ENCODE results near the gene ANXA1. TPM values are rescaled to one million over a fixed set of nuclear protein-coding genes. Genes with fewer than 3 reads are reported as not detected.
A peak's percentile ranks its signal among the peaks of the same experiment; 100 is the strongest.

Gene ANXA1, protein sequence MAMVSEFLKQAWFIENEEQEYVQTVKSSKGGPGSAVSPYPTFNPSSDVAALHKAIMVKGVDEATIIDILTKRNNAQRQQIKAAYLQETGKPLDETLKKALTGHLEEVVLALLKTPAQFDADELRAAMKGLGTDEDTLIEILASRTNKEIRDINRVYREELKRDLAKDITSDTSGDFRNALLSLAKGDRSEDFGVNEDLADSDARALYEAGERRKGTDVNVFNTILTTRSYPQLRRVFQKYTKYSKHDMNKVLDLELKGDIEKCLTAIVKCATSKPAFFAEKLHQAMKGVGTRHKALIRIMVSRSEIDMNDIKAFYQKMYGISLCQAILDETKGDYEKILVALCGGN
- polyA plus RNA-seq (2013, experiment 1 of 2; ENCODE audit: insufficient read length) = 606 TPM
- polyA plus RNA-seq (2013, experiment 2 of 2; ENCODE audit: insufficient read length) = 355 TPM

DNA sequence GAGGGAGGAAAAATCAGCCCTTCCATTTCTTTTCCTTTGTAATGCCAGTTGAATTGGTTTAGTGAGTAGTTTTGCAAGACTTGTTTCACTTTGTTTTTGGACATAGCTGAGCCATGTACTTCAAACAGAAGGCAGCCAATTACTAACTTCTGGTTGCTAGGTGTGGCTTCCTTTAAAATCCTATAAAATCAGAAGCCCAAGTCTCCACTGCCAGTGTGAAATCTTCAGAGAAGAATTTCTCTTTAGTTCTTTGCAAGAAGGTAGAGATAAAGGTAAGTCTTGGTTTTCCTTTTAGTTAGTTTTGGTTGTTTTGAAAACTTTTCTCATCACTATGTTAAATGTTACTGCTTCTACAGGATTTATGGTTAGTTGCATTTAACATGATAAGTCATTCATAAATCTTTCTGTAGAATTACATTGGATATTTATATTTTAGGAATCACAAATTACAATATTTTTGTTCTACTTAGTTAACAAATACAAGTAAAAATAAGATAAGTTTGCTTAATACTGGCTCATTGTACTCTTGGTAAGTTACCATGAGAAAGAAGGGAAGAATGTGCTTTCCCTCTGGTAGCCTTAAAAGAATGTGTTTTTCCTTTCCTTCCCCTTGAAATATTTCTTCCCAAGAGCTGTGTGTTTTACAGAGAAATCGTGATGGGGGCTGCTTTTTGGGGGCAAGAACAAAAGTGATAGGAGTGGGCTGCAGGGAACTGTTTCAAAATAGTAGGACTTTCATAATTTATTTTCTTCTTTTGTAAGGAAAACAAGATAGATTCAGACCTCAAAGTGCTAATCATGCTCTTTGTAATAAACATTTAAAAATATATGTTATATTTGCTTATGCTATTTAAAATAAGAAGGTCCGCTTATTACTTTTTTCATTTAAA is at the start of gene ANXA1:
Gene ANXA1 (plus strand): TSS at position 213 of the 890 bp plus-strand sequence. CDS start 6,671 bp downstream, outside the sequence.
- DNase-seq = peak; percentile 91

DNA sequence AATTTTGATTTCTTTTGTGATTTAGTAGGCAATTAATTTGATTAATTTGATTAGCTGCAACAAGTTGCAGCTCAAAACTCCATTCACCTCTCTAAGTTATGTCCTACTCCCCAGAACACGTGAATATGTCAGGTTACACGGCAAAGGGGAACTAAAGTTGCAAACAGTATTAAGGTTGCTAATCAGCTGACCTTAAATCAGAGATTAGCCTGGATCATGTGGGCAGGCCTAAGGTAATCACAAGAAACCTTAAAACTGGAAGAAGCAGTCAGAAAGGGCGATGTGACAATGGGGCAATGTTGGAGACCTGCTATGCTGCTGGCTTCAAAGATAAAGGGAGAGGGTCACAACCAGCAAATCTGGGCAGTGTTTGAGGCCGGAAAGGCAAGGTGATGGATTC is 47.3 kb upstream of the ANXA1 start:
- no peak for DNase-seq

DNA sequence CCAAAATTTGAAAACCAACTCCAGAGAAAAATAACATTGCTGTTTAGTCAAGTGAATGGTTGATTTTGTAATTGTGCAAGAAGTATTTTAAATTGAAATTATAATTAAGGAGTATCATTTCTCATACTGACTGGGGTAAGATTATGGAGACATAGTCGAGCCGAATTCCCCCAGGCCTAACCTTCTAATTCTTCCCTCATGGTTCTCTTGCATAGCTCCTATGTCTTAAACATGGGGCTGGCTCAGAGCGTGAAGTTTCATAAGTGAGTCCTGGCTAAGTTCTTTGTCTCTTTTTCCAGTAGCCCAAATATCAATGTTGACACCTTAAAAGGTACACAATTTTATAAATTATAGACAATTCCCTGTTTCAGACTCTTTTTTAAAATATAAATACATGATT is 46.7 kb upstream of the ANXA1 start:
- DNase-seq = no peak

DNA sequence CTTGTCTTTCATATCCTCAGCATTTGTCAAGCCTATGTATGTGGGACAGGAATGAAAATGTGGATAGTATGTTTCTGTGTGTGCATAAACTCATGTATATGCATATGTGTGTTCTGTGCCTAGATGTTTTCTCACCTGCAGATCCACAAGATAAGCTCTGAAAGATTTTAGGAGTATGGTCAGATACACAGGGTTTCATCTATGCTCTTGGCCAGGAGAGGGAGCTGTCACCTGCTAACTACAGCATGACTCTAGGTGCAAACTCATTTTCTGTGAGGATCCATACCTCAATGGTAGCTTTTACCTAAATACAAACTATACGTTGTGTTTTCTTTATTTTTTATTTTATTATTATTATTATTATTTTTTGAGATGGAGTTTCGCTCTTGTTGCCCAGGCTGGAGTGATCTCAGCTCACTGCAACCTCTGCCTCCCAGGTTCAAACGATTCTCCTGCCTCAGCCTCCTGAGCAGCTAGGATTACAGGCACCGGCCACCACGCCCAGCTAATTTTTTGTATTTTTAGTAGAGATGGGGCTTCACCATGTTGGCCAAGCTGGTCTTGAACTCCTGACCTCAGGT is 44.1 kb upstream of the ANXA1 start:
- DNase-seq = peak; percentile 53

DNA sequence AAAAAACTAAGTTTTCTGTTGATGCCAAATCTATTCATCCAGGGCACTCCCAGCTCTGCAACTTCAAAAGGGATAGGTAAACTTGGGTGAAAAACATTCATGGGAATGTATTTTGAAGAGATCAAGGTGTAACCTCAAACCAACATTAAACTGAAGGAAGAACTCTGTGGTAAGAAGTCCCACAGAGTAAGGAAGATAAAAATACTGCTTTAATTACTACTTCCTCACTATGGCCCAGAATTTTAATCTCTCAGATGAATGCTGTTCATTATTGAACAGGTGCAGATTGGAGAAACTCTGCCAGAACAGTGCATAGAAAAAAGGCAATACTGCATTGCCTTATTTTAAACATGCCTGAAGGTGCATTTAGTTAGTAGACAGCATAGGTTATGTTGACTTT is 37.6 kb upstream of the ANXA1 start:
- DNase-seq = no peak

DNA sequence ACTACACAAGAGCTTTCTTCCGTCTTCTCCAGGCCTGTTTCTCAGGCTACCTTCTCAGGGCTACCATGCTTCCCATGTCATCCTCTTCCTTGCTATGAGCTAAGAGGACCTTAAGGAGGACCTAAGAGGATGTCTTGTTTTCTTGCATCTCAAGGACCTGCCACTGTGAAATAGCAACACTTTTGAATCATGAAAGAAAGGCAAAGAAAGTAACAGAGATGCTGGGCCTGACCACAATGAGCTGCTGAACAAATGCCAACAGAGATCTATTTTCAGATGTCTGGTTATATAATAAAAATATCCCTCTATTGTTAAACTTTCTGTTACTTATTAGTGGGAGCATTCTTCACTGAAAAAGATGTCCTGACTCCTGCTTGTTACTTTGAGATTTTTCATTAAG is 36.7 kb upstream of the ANXA1 start:
- no peak for DNase-seq

DNA sequence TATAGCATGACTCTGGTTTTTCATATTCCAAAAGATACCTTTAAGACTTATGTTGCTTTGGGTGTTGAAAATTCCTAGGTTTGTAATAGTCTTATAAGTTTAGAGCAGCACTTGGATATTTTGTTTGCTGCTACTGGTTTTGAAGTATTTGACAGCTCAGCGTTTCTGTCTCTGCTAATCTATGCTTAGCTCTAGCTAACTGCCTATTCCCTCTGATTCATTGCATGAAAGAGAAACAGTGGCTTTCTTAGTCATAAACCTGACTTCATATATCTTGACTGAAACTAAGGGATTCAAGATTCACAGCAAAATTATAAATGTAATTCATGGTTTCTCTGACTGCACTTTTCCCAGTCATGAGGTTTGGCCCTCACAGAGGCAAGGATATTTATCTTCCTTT is 35.6 kb upstream of the ANXA1 start:
- peak; percentile 80 for DNase-seq

DNA sequence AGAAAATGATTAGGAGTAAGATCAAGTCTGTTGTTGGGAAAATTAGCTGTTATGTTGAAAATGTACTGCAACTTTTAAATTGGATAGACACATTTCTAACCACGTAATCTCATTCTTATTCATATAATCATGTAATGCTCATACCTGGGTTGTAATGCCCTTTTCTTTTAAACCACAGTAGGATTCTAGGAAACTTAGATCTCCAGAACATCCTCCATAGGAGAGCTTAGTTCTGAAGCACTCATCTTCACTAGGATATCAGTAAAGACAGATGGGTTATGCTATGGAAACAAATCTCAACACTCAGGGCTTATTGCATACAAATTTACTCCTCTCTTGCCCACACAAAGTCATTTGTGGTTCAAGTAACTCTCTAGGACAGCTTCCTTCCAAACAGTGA is 34.8 kb upstream of the ANXA1 start:
- no peak for DNase-seq

DNA sequence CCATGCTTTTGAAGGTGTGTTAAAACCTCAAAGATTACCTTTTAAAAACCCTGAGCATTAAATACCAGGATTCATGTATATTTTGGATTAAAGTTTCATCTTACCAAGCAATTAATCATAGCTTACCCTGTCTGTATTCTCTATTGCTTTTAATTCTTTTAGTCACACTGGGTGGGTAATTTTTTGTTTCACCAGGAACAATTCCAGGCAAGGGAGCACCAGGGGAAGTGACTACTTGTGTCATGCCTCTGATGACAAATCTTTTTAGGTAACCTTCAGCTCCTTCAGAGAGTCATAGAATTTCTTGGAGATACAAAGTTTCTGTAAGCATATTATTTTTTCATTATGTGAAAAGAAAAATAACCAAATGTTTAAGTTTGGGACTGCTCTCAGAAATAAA is 33.4 kb upstream of the ANXA1 start:
- peak; percentile 47 for DNase-seq

DNA sequence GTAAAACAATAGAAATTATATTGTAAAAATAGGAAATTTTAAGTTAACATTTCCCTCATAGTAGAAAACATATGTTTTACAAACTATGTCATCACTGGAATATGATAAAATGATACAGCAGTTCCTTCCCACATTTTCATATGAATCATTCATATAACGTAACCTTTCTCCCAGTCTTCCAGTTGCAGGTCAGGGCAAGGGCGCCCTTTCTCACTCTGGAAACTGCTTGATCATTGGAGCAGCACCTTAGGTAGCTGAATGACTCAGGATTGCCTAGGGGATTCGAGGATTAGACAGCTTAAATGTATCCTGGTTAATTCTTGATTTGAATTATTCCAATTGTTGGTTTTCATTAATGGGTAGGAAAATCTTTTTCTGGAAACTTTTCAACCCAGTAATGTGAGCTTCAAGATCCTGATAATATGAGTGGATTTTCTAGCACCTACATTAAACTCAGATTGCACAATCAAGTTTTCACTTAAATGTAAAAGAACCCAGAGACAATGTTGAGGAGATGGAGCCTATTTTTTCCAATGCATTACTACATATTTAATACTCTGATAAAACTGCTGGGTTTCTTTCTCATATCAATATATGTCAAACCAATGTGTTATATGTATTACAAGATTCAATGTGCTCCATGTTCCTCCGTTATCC is 32.6 kb upstream of the ANXA1 start:
- peak; percentile 85 for DNase-seq

DNA sequence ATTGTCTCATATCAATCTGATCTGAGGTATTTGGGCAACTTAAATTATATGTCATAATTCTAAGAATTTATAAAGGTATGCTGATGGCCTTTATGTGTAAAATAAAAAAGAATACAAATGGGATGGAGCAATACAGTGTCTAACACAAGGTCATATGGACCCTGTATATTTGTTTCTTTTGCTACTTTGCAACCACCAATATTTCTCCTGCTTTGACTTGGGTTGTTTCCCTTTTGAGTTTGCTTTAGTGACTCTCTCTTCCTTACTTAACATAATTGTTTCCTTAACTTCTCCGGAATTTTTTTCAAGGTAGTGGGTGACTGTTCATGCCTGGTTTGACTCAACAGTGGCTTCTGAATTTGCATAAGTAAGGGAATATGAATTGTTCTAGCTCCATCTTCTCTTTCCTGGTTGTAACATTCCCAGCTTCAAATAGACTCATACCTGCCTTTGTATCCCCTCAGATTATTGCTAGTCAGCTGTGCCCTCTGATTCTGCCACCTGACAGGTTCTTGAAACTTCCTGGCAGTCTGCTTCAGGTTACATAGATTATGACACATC is 30.2 kb upstream of the ANXA1 start:
- no peak for DNase-seq

DNA sequence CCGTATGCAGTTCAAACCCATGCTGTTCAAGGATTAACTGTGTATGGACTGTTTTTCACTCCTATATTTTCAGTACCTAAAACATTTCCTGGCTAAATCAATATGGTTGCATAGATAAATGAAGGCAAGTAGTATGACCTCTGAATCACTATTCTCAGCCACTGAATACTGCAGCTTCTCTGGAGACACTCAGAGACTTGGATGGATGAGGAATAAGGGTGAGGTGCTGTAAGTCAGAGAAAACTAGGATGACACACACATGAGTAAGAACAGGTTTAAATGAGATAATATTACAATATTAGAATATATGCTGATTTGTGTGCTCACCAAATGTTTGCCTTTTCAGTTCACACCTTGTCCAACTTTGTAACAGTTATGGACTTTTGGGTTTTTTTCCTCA is 26.0 kb upstream of the ANXA1 start:
- DNase-seq = no peak

DNA sequence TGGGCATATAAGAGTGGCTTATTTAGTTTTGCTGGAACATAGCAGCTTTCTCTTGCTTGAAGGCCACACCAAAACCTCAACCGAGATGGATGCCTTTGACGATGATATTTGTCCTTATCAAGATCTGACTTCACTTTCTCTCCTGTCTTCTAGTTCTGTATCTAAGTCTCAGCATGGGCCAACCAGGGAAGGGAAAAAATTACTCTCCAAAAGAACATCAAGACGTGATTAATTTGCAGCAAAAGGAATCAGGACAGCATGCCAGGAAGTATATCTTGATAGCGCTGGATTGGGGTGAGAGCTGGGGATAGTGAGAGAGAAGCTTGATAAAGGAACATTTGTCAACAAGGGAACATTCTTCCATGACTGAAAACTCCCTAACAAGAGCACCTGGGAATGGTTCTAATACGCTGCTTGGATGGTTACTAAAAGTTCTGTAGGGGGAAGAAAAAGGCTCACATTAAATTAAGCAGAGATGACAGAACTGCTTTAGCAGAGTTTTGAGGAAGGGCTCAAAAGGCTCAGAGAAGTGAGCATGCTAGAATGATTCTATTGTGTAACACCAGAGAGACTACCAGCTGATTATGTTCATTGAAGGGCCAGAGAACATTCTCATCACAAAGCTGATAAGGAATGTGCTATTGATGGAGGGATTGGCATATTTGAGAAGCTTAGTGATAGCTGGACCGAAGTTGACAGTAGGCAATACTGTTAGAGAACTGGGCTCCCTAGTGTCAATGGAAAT is 21.6 kb upstream of the ANXA1 start:
- DNase-seq = no peak

DNA sequence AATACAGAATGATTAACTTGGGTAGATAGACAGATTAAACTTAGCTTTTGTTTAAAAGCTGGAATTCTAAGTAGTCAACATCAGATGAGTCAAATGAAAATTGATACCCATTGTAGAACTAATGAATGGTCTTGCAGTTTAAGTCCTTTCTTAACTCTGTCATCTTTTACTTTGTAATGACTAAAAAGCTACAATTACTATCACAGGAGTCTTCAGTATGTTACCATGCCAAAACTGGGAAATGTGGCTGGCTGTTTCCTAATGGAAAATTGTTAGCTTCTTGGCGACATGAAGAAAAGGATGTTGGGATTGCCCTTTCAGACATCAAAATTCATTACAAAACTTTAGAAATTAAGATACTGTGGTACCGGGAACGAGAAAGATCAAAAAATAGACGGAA is 20.2 kb upstream of the ANXA1 start:
- no peak for DNase-seq

DNA sequence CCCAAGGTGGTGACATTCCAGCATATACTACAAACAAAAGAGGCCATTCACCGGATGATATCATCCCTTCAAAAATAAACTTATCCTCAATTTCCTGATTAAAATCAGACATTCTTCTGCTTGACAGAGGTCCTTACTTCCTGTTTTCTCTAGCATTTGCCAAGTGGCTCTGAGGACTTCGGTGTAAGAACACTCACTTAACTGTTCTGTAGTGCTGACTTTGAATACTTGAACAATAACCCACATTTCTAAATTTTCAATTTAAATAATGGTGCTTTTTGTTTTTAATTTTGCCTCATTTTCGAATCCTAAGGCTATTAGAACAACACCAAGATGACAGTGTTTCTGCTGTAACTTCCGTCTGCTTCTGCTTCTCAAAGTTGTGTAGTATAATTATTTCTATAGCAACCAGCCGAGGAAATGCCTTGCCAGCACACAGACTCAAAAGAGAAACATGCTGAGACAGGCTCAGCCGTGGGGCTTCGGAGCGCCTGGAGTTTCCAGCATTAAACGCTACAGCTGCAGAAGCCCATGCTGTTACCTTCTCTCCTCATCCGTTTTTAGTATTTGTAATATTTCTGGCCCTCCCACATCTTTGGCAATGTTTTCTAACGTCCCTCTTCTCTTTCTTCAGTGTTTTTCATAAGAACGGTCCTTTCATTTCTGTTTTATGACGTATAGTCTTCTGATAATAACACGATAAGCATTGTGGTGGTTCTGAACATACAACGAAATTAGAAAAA is 19.5 kb upstream of the ANXA1 start:
- DNase-seq = peak; percentile 87

DNA sequence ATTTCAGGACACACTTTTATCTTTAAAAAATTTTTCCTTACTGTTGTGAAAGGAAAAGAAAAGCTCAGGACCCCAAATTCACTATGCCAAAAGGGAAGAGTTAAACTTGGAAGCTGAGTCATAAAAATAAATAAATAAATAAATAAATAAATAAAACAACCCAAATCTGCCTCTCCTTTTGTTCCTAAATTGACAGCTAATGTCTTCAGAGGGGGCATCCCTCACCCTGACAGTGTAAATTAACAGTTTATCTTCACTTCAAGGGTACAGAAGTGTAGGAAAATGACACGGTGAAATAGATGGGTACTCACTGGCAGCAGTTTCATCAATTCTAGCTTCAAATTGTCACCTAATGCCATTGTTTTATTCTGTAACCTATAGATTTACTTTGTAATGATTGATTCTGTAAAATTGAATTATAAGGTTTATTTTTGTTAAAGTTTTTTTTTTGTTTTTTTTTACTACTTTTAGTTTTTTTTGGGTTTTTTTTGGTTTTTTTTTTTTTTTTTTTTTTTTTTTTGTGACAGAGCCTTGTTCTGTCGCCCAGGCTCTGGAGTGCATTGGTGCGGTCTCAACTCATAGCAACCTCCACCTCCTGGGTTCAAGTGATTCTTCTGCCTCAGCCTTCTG is 18.5 kb upstream of the ANXA1 start:
- DNase-seq = no peak

DNA sequence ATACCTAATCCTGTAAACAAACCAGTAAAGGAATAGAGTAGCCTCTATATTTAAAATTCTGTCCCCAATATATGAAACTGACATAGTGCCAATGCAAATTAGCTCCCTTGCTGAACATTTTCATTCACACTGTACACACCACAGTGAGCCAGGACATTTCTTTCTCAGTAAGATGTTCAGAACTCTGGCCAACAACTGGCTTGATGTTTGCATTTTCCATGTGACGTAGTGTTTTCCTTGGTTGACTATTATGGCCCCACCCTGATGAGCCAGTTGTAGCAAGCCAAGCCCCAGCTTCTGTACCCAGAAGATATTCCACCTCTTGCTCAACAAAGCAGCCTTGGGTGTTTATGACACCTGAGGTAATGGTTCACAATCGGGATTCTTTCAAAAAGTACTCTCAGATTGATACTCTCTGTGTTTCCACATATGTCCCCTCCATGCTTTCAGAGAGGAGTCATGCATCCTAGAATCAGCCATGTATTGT is 17.7 kb upstream of the ANXA1 start:
- no peak for DNase-seq

DNA sequence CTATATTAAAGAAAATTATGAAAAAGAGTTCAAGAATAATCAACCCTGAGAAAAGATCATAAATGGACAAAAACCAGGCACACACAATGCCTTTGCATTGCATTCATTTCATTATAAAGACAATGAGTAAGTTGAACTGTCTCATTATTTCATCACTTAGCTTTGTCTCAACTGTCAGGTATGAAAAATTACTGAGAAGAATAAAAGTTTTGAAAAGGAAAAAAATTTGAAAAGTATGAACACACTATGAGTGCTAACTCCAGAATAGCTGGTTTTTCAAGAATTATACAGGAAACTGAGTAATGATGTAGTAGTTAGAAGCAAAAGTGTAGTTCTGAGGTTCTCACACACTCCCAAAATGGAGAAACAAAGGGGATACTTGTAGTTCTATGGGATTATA is 16.3 kb upstream of the ANXA1 start:
- DNase-seq = peak; percentile 44

DNA sequence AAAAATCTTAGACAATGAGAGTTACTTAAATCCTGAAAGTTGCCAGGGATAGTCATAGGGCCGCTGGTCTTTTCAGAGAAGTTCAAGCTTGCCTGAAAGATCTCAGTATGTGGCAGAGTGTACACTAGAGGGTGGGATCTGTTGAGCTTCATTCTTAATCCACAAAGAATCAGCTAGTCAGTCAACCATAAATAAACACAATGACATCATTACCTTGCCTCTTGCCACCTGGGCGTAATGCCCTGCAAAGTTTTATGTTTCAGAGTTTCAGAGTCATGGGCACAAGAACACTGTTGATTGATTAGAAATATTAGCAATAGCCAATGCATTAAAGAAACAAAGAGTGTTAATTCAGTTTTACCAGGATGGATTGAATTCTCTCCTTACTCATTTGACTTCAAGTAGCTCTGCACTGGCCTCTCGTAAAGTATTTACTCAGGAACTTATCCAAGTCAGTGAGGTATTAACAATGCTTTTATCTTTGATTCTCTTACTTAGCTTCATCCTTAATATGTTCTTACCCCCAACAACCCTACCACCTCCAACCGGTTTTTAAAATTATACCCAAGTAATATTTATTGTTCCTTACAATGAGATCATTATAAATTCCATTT is 14.3 kb upstream of the ANXA1 start:
- no peak for DNase-seq

DNA sequence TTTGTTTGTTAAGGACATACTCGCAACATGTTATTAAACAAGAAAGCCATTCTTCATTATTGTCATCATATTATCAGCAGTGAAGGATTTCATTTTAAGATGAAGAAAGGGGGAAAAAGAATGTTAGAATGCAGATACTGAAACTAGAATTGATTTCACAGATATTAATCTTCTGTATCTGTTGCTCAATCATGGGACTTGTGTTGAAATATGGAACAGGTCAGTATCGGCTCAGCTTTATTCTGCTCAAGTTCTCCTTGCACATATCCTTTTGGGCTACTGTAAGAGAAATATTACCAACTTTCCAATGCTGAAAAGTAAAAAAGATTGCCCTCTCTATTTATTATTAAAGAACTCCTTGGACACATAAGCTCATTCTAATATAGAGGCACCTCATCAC is 13.8 kb upstream of the ANXA1 start:
- DNase-seq = no peak
